HG03025 (cell line): ENCODE measurements around the gene PRRC2C.
A peak's percentile ranks its signal among the peaks of the same experiment; 100 is the strongest.
"Not testable (repeated sequence)": the region's sequence is repeated elsewhere in the genome, so short reads cannot be mapped to it uniquely, and the experiment has no call there.

Experiments
- ATAC-seq: cut with Tn5 transposase; IDR thresholded peaks from one replicate; pipeline ENCODE4 v1.9.1; 2021; ENCODE audit warnings: mild to moderate bottlenecking, moderate library complexity; ENCODE audit not compliant: unreplicated experiment, low FRiP score

PRRC2C gene

GRCh38 chr1:171485375-171486047 is at the start of gene PRRC2C:
Gene PRRC2C, plus strand, starts transcription at chr1:171485530. Its CDS starts 26,559 bp downstream, at chr1:171512089.
- peak; percentile 98 for ATAC-seq

GRCh38 chr1:171438441-171438840 is 46.9 kb upstream of the PRRC2C start:
- no peak for ATAC-seq

GRCh38 chr1:171440201-171440600 is 45.1 kb upstream of the PRRC2C start:
- ATAC-seq: not testable (repeated sequence)

GRCh38 chr1:171441278-171441895 is 43.9 kb upstream of the PRRC2C start:
- ATAC-seq: not testable (repeated sequence)

GRCh38 chr1:171446386-171446785 is 38.9 kb upstream of the PRRC2C start:
- ATAC-seq: no peak

- no peak for ATAC-seq
These were observed 29.4 kb upstream of the PRRC2C start for GRCh38 chr1:171455967-171456366.

- no peak for ATAC-seq
These were observed 27.9 kb upstream of the PRRC2C start for GRCh38 chr1:171457412-171457811.

GRCh38 chr1:171460018-171460620 is 25.2 kb upstream of the PRRC2C start:
- ATAC-seq: no peak

- no peak for ATAC-seq
These were observed 17.7 kb upstream of the PRRC2C start for GRCh38 chr1:171467626-171468025.

- no peak for ATAC-seq
These were observed 17.1 kb upstream of the PRRC2C start for GRCh38 chr1:171468120-171468750.

GRCh38 chr1:171470726-171471125 is 14.6 kb upstream of the PRRC2C start:
- no peak for ATAC-seq

GRCh38 chr1:171472183-171472647 is 13.1 kb upstream of the PRRC2C start:
- ATAC-seq: no peak

- no peak for ATAC-seq
These were observed 8.5 kb upstream of the PRRC2C start for GRCh38 chr1:171476829-171477228.

- ATAC-seq: no peak
These were observed 7.5 kb upstream of the PRRC2C start for GRCh38 chr1:171477804-171478203.

GRCh38 chr1:171480035-171480434 is 5.3 kb upstream of the PRRC2C start:
- no peak for ATAC-seq

GRCh38 chr1:171484760-171485374 is 463 bp upstream of the PRRC2C start:
- ATAC-seq: peak; percentile 62

- ATAC-seq: peak; percentile 33
These were observed 754 bp downstream of the PRRC2C start for GRCh38 chr1:171486048-171486519.

- no peak for ATAC-seq
These were observed 1.7 kb downstream of the PRRC2C start for GRCh38 chr1:171487038-171487437.

GRCh38 chr1:171488190-171488929 is 3.0 kb downstream of the PRRC2C start:
- no peak for ATAC-seq

GRCh38 chr1:171494076-171494475 is 8.7 kb downstream of the PRRC2C start:
- no peak for ATAC-seq
